SK-N-DZ (cell line): ENCODE measurements around the gene FBXO34.

ENCODE experiments used
- DNase-seq: peaks from one replicate; pipeline ENCODE4 v3.0.0-alpha.2; 2015; ENCODE audit warnings: low spot score
- small RNA-seq, 2 experiments: library from RNA; depleted of rRNA; stranded (forward); fragments of <200 nt; gene quantifications; one replicate each; pipeline ENCODE3, GENCODE V24; 2014

Gene FBXO34

GRCh38 chr14:55383541-55384140, 112.4 kb downstream of the FBXO34 start:
- no peak for DNase-seq

GRCh38 chr14:55384536-55384935, 113.3 kb downstream of the FBXO34 start:
- no peak for DNase-seq

- no peak for DNase-seq
Observed at GRCh38 chr14:55386037-55386808, 115.0 kb downstream of the FBXO34 start.

- no peak for DNase-seq
Observed at GRCh38 chr14:55387121-55387520, 115.9 kb downstream of the FBXO34 start.

GRCh38 chr14:55388160-55388559, 116.9 kb downstream of the FBXO34 start:
- DNase-seq: no peak

GRCh38 chr14:55389330-55389729, 118.1 kb downstream of the FBXO34 start:
- DNase-seq: no peak

GRCh38 chr14:55398679-55399078, 127.5 kb downstream of the FBXO34 start:
- no peak for DNase-seq

- DNase-seq: no peak
Observed at GRCh38 chr14:55399183-55399582, 128.0 kb downstream of the FBXO34 start.

- DNase-seq: no peak
Observed at GRCh38 chr14:55399852-55400251, 128.6 kb downstream of the FBXO34 start.

GRCh38 chr14:55401751-55402150, 130.5 kb downstream of the FBXO34 start:
- no peak for DNase-seq

Small RNAs within 50 kb of the gene (small RNA-seq; reads per million reads assigned to genes)
- 0 reads per million in 2 experiments for gene AL356801.1
